Calu3 (cell line): ENCODE results near the gene MYBPH. TPM values are rescaled to one million over a fixed set of nuclear protein-coding genes. Genes with fewer than 3 reads are reported as not detected.

Experiments
- BruUV-seq: library from RNA; stranded (reverse); fragments of 400-500 nt; replicated peaks from 2 replicates; lab custom pipeline; 2021; lab: Mats Ljungman, UMichigan
- CTCF ChIA-PET: fragments of 300-600 bp; sonication (Branson Sonifier 250); formaldehyde crosslinking; loops from one replicate; lab custom pipeline; 2022; ENCODE audit warnings: antibody characterized with exemption; lab: Charles Lee
- DNase-seq: peaks from one replicate; pipeline ENCODE4 v3.0.0; 2022
- H3K27ac Mint-ChIP-seq: one replicate; pipeline ENCODE4 v1.8.0; 2022; ENCODE audit warnings: mixed read lengths; ENCODE audit not compliant: unreplicated experiment
- H3K27me3 Mint-ChIP-seq: one replicate; pipeline ENCODE4 v1.8.0; 2022; ENCODE audit warnings: mixed read lengths; ENCODE audit not compliant: unreplicated experiment
- H3K36me3 Mint-ChIP-seq: one replicate; pipeline ENCODE4 v1.8.0; 2022; ENCODE audit warnings: mild to moderate bottlenecking, moderate library complexity, mixed read lengths; ENCODE audit not compliant: insufficient read depth, unreplicated experiment
- H3K4me1 Mint-ChIP-seq: one replicate; pipeline ENCODE4 v1.8.0; 2022; ENCODE audit warnings: mild to moderate bottlenecking, low read depth, mixed read lengths; ENCODE audit not compliant: unreplicated experiment
- H3K4me3 Mint-ChIP-seq: one replicate; pipeline ENCODE4 v1.8.0; 2022; ENCODE audit warnings: mild to moderate bottlenecking, low read depth, moderate library complexity, mixed read lengths; ENCODE audit not compliant: unreplicated experiment
- H3K9me3 Mint-ChIP-seq: one replicate; pipeline ENCODE4 v1.8.0; 2022; ENCODE audit warnings: low read depth, mixed read lengths; ENCODE audit not compliant: unreplicated experiment
- intact Hi-C: fragments of 100-400 bp; cut with micrococcal nuclease; formaldehyde crosslinking; loops from one replicate; pipeline ENCODE4 v1.10.0; 2022; ENCODE audit not compliant: unreplicated experiment
- total RNA-seq: library from RNA; stranded (reverse); gene quantifications from 2 replicates; pipeline ENCODE4 v1.2.3, GENCODE V29; 2022
- TF ChIP-seq, protein P1 (sequence below): fragments of 200-600 bp; IDR thresholded peaks from one replicate; pipeline ENCODE4 v1.8.0; 2022; ENCODE audit warnings: antibody characterized with exemption; ENCODE audit not compliant: unreplicated experiment

MYBPH gene
- total RNA-seq, 1 experiment from 2014 or later, result not detected

DNA sequence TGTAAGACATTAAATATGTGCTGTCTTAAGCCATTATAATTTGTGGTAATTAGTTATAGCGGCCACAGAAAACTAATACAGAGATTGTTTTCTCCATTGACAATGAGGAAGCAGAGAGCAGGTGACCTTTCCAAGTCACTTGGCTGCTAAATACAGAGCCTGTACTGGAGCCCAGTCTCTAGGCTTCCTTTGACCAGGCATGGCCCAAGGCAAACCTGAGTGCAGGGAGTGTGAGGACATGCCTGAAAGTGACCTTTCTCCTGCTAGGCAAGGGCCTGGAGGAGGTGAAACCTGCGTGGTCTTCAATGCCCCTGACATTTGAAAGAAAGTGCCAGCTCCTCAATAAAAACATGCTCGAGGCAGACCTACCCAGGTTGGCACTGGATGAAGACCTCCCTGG is 23.4 kb upstream of the MYBPH start:
- H3K9me3 Mint-ChIP-seq, result no peaks in the 10 kb centered on the region
- BruUV-seq, result no TSS peak
- peaks cover 90% of the 10 kb centered on the region for H3K27me3 Mint-ChIP-seq
- no peak for DNase-seq
- H3K36me3 Mint-ChIP-seq, result no peaks in the 10 kb centered on the region
- CTCF ChIA-PET, result interaction anchor here (0.6 to 0.7 kb wide), 2 partner anchors 192 to 612 kb away, joined by 3 read pairs; partner anchors contain the start of gene TMEM183A
- H3K4me1 Mint-ChIP-seq, result no peaks in the 10 kb centered on the region
- TF ChIP-seq, protein P1, sequence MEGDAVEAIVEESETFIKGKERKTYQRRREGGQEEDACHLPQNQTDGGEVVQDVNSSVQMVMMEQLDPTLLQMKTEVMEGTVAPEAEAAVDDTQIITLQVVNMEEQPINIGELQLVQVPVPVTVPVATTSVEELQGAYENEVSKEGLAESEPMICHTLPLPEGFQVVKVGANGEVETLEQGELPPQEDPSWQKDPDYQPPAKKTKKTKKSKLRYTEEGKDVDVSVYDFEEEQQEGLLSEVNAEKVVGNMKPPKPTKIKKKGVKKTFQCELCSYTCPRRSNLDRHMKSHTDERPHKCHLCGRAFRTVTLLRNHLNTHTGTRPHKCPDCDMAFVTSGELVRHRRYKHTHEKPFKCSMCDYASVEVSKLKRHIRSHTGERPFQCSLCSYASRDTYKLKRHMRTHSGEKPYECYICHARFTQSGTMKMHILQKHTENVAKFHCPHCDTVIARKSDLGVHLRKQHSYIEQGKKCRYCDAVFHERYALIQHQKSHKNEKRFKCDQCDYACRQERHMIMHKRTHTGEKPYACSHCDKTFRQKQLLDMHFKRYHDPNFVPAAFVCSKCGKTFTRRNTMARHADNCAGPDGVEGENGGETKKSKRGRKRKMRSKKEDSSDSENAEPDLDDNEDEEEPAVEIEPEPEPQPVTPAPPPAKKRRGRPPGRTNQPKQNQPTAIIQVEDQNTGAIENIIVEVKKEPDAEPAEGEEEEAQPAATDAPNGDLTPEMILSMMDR, result no peak
- intact Hi-C loops, result no loop called here
- no peak overlapping the region for H3K4me3 Mint-ChIP-seq
- no peak overlapping the region for H3K27ac Mint-ChIP-seq

DNA sequence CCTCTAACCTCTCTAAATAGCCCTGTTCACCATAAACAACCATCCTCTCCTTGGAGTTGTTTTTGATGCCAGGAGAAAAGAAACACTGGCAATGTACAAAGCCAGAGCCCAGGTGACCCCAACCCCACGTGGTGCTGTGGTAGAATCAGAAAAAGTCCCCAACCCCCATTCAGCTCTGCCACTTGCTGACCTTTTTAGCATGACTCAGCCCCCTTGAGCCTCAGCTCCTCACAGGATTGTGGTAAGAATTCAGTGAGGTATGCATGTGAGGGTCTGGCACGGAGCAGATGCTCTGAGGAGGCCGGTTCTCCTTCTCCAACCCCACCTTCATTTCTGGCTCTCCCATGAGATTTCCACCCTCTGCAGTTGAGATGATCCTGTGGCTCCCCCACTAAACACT is 22.0 kb upstream of the MYBPH start:
- no peaks in the 10 kb centered on the region for H3K4me1 Mint-ChIP-seq

DNA sequence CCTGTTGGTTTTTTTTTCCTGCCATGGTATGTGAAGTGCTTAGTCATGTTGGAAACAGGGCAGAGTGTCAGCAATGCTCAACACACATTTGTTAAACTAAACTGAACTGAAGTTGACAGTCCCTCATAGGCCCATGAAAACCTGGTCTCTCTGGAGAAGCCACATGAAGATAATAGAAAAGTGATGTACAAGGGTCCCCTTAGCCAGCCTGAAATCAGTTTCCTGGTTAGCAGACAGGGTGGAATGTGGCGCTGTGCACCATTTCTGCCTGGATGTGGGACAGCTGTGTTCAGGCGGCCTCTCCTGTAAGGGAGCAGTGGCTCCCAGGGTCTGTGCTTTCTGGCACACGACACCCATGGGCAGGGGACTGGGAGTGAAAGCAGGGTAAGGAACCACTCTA is 20.7 kb upstream of the MYBPH start:
- H3K9me3 Mint-ChIP-seq, result no peaks in the 10 kb centered on the region
- H3K27ac Mint-ChIP-seq, result no peak overlapping the region
- H3K4me3 Mint-ChIP-seq, result no peak overlapping the region
- no peaks in the 10 kb centered on the region for H3K36me3 Mint-ChIP-seq
- CTCF ChIA-PET, result no interaction called here
- H3K27me3 Mint-ChIP-seq, result peaks cover 77% of the 10 kb centered on the region
- BruUV-seq, result no TSS peak
- TF ChIP-seq, protein P1, result no peak
- no peak for DNase-seq
- H3K4me1 Mint-ChIP-seq, result no peaks in the 10 kb centered on the region
- intact Hi-C loops, result no loop called here

More for the DNA sequence above, 22.0 kb upstream of the MYBPH start:
- intact Hi-C loops, result no loop called here
- CTCF ChIA-PET, result no interaction called here
- TF ChIP-seq, protein P1, result no peak
- H3K27me3 Mint-ChIP-seq, result peaks cover 77% of the 10 kb centered on the region
- DNase-seq, result no peak
- no peak overlapping the region for H3K4me3 Mint-ChIP-seq
- no peak overlapping the region for H3K27ac Mint-ChIP-seq
- BruUV-seq, result no TSS peak
- no peaks in the 10 kb centered on the region for H3K36me3 Mint-ChIP-seq
- no peaks in the 10 kb centered on the region for H3K9me3 Mint-ChIP-seq

DNA sequence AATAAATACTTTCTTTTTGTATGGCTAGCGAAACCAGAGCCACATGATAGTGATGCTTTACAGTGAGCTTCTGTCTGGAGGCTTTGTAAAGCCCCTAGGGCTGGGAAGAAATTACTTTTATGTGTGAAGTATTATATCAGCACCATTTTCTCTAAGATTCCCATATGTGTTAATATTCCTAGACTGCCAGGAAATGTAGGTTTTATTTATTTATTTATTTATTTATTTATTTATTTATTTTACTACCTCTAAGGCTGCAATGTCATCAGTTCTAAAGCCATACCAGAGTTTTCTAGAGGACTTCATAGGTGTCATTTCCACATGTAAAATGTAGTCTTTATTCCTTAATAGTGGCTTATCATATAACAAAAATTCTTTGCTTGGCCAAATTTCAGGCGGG is 15.3 kb upstream of the MYBPH start:
- BruUV-seq, result no TSS peak

More for the DNA sequence above, 15.3 kb upstream of the MYBPH start:
- H3K9me3 Mint-ChIP-seq, result no peaks in the 10 kb centered on the region
- peaks cover 71% of the 10 kb centered on the region for H3K27me3 Mint-ChIP-seq
- H3K4me3 Mint-ChIP-seq, result no peak overlapping the region
- CTCF ChIA-PET, result interaction anchor here (0.5 kb wide), 1 partner anchor 73 kb away, joined by 3 read pairs; no protein-coding TSS in a partner anchor
- no peak overlapping the region for H3K27ac Mint-ChIP-seq
- intact Hi-C loops, result no loop called here
- H3K4me1 Mint-ChIP-seq, result no peaks in the 10 kb centered on the region
- no peak for DNase-seq
- no peaks in the 10 kb centered on the region for H3K36me3 Mint-ChIP-seq
- TF ChIP-seq, protein P1, result no peak
